Bronchial epithelial cell (primary cell): ENCODE data around the gene TOM1L1. TPM values are rescaled to one million over a fixed set of nuclear protein-coding genes. Genes with fewer than 3 reads are reported as not detected.

Source experiments
- DNase-seq: peaks from one replicate; pipeline ENCODE4 v3.0.0-alpha.2; 2010; ENCODE audit warnings: low read depth
- FAIRE-seq: peaks from 2 replicates; lab custom pipeline; 2011; peaks lifted over from hg19 to GRCh38; lab: Jason Lieb, UNC
- H3K27me3 ChIP-seq: 2 replicates; pipeline ENCODE4 v1.5.1; 2011; ENCODE audit warnings: low read length; ENCODE audit not compliant: control insufficient read depth, insufficient read depth
- H3K36me3 ChIP-seq: 2 replicates; pipeline ENCODE4 v1.5.1; 2011; ENCODE audit warnings: low read length; ENCODE audit not compliant: control insufficient read depth, insufficient read depth
- H3K4me3 ChIP-seq: 2 replicates; pipeline ENCODE4 v1.5.1; 2011; ENCODE audit warnings: mild to moderate bottlenecking, low read depth, low read length, control low read depth
- total RNA-seq: library from RNA; depleted of rRNA; stranded (reverse); fragments of >200 nt; gene quantifications from 2 replicates; pipeline ENCODE4 v1.2.1, GENCODE V29; 2014
- TF ChIP-seq, protein P1 (sequence below): IDR thresholded peaks from 2 replicates; pipeline ENCODE4 v1.5.1; 2011; ENCODE audit warnings: mild to moderate bottlenecking, moderate library complexity, low read length, control low read depth, inconsistent platforms; ENCODE audit not compliant: insufficient read depth, severe bottlenecking

The TOM1L1 gene
- total RNA-seq, 1 donor from 2014 or later: 60.3 TPM

DNA sequence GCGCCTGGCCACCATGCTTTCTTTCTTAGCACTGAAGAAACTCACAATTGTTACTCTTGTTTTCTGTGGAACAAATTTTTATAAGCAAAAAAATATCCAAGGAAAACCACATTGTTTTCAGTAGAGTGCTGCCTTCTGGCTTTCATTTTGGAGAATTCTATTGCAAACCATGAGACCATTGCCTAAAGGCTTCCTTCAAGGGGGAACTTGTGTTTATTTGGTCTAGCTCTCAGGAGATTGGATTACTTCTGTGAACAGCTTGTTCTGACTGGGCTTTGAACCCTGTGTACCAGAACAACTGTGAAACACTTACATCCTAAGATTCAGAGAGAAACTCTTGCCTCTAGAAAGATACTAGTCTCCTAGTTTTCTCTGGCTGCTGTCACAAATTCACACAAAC is 32.1 kb downstream of the TOM1L1 start:
- peaks cover 13% of the 10 kb centered on the region for H3K36me3 ChIP-seq

DNA sequence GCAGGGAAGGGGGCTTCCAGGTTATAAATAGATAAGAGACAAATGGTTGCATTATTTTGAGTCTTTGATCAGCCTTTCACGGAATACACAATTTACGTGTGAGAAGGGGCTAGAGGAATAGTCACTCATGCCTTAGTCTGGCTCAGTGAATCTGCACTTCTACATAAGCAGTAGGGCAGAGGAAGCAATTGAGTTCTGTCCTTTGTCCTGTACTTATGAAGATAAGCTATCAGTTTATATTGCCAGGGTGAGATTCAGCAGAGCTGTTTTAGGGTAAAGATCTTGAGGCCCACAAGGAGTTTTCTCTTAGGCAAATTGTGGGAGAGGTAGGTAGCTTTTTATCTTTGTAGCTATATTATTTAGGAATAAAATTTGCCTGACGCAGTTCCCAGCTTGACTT is 33.3 kb downstream of the TOM1L1 start:
- peaks cover 13% of the 10 kb centered on the region for H3K36me3 ChIP-seq
- DNase-seq: no peak
- TF ChIP-seq, protein P1, sequence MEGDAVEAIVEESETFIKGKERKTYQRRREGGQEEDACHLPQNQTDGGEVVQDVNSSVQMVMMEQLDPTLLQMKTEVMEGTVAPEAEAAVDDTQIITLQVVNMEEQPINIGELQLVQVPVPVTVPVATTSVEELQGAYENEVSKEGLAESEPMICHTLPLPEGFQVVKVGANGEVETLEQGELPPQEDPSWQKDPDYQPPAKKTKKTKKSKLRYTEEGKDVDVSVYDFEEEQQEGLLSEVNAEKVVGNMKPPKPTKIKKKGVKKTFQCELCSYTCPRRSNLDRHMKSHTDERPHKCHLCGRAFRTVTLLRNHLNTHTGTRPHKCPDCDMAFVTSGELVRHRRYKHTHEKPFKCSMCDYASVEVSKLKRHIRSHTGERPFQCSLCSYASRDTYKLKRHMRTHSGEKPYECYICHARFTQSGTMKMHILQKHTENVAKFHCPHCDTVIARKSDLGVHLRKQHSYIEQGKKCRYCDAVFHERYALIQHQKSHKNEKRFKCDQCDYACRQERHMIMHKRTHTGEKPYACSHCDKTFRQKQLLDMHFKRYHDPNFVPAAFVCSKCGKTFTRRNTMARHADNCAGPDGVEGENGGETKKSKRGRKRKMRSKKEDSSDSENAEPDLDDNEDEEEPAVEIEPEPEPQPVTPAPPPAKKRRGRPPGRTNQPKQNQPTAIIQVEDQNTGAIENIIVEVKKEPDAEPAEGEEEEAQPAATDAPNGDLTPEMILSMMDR: no peak
- H3K27me3 ChIP-seq: no peaks in the 10 kb centered on the region
- FAIRE-seq: no peak
- H3K4me3 ChIP-seq: no peak overlapping the region

More for the DNA sequence above, 32.1 kb downstream of the TOM1L1 start:
- DNase-seq: no peak
- FAIRE-seq: no peak
- H3K4me3 ChIP-seq: no peak overlapping the region
- no peaks in the 10 kb centered on the region for H3K27me3 ChIP-seq
- TF ChIP-seq, protein P1: no peak

DNA sequence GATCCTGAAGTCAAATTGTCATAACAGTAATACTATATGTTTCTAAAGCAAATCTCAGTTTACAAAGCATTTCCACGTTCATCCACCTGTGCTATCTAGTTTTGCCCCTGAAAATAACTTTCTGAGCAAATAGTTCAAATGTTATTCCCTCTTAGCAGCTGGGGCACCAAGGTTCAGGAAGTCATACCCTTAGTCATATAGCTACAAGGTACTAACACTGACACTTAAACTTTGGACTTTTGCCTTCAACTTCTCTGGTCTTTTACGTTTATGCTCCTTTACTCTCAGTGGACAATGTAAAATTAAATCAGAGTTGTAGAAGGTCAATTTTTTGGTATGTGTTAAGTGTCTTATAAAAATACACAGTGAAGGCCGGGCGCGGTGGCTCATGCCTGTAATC is 34.8 kb downstream of the TOM1L1 start:
- FAIRE-seq: no peak

DNA sequence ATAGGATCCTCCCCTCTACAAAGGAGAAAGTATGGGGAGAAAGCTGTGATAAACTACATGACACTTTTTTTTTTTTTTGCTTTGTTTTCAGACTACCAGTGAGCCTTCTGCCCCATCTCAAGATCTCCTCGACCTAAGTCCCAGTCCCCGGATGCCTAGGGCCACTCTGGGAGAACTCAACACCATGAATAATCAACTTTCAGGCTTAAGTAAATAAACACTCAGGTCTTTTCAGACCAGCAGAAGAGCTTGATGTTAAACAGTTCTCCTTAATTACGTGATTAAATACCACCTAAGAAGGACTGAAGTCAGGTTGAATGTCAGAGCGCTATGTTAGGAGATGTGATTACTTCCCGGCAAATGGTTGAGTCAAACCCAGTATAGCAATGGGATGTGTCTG is 36.4 kb downstream of the TOM1L1 start:
- Histone ChIP-seq H3K27me3 (no peaks in the 10 kb centered on the region), H3K36me3 (peaks cover 9% of the 10 kb centered on the region), H3K4me3 (no peak overlapping the region)
- TF ChIP-seq, protein P1: no peak
- FAIRE-seq: no peak
- DNase-seq: no peak

More for the DNA sequence above, 34.8 kb downstream of the TOM1L1 start:
- TF ChIP-seq, protein P1: no peak
- DNase-seq: no peak
- H3K4me3 ChIP-seq: no peak overlapping the region
- H3K27me3 ChIP-seq: no peaks in the 10 kb centered on the region
- peaks cover 8% of the 10 kb centered on the region for H3K36me3 ChIP-seq

DNA sequence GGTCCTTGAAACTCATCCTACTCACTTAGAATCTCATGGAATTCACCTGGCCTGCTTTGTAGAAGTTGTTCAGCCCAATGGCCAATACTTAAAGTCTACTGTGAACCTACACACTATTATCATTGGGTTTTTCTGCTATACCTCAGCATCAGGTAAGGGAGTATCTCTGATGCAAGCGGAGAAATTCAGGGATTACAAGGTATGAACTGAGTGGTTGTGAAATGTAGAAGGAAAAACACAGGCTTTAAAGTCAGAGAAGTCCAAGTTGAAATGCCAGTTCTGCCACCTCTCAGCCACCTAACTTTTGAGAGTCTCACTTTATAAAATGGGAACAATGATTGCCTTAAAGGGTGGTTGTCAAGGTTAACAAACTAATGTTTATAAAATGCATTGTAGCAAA is 36.8 kb downstream of the TOM1L1 start:
- DNase-seq (no peak), FAIRE-seq (no peak)
- TF ChIP-seq, protein P1: no peak
- H3K36me3 ChIP-seq: peaks cover 9% of the 10 kb centered on the region
- no peaks in the 10 kb centered on the region for H3K27me3 ChIP-seq
- no peak overlapping the region for H3K4me3 ChIP-seq

DNA sequence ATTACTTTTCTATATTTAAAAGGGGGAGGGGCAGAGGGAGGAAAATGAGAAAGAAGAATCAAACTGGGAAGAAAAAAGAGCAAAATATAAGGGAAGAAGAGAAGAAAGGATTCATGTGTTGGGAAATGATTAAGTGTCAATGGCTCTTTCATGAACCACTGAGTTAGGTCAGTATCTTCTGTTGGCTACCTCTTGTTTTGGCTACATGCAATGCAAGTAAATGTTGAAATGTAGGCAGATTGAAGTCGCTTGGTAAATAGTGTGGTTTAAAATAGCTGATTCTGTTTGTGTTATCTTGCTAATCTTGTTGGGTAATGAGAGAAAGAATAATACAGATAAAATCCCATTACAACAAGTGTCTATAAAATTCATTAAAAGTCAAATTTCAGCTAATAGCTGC is 40.6 kb downstream of the TOM1L1 start:
- no peak for DNase-seq
- peaks cover 8% of the 10 kb centered on the region for H3K36me3 ChIP-seq
- no peak for FAIRE-seq

More for the DNA sequence above, 40.6 kb downstream of the TOM1L1 start:
- Histone ChIP-seq H3K27me3 (no peaks in the 10 kb centered on the region), H3K4me3 (no peak overlapping the region)
- TF ChIP-seq, protein P1: no peak
